ENCODE data around the gene SCAPER.

The SCAPER gene

GRCh38 chr15:76360416-76360815, 544.7 kb downstream of the SCAPER start:
- H3K27ac ChIP-seq (replicated peaks; ENCODE audit: low read length): no peak overlapping the region
- H3K23ac ChIP-seq (ENCODE audit: low read depth, low read length, poor library complexity): no peak overlapping the region
- H2AK5ac ChIP-seq (ENCODE audit: low read depth, low read length): no peak overlapping the region
- no peak overlapping the region for H3K9ac ChIP-seq (ENCODE audit: low read depth, low read length, poor library complexity)
- no peak for DNase-seq (ENCODE audit: low spot score)
- no peaks in the 10 kb centered on the region for H3K79me1 ChIP-seq (ENCODE audit: low read depth, low read length)
- no peaks in the 10 kb centered on the region for H3K27me3 ChIP-seq (ENCODE audit: control insufficient read depth in 3 of 3, insufficient read depth in 3 of 3, low read depth in 1 of 3, low read length in 3 of 3)
- no peak overlapping the region for H2BK120ac ChIP-seq (ENCODE audit: low read depth, low read length)
- H3K9me3 ChIP-seq (replicated peaks in 1 of 2; ENCODE audit: control insufficient read depth in 2 of 2, insufficient read depth in 1 of 2, low read depth in 1 of 2, low read length in 2 of 2): peaks cover 0 to 1% of the 10 kb centered on the region in 2 donors
- no peak overlapping the region for H2AFZ ChIP-seq (ENCODE audit: low read length)
- no peak overlapping the region for H2BK15ac ChIP-seq (ENCODE audit: low read length)
- H3K36me3 ChIP-seq (replicated peaks in 1 of 2; ENCODE audit: control insufficient read depth in 2 of 2, insufficient read depth in 2 of 2, low read length in 2 of 2): no peaks in the 10 kb centered on the region
- no peak overlapping the region for H4K8ac ChIP-seq (ENCODE audit: low read depth, low read length)
- no peak overlapping the region for H3K4ac ChIP-seq (ENCODE audit: low read length)
- no peak overlapping the region for H2BK12ac ChIP-seq (ENCODE audit: low read length)
- no peak overlapping the region for H3K14ac ChIP-seq (ENCODE audit: low read length)
- H3K4me3 ChIP-seq (ENCODE audit: low read length in 2 of 2): no peak overlapping the region
- H3K18ac ChIP-seq (ENCODE audit: low read length): no peak overlapping the region
- WGBS, 2 donors (ENCODE audit: extremely low coverage in 2 of 2, insufficient read length in 2 of 2, insufficient replicate concordance in 1 of 2): no CpG with 5 or more reads among the region's 3 CpGs
- H4K91ac ChIP-seq (ENCODE audit: low read depth, low read length, poor library complexity): no peak overlapping the region
- no peak overlapping the region for H2BK5ac ChIP-seq (ENCODE audit: low read length)
- no peak overlapping the region for H3K4me2 ChIP-seq (ENCODE audit: insufficient read depth, low read length, poor library complexity, severe bottlenecking)
- no peaks in the 10 kb centered on the region for H3K4me1 ChIP-seq (ENCODE audit: control insufficient read depth in 2 of 2, insufficient read depth in 1 of 2, low read depth in 1 of 2, low read length in 2 of 2)

- Histone ChIP-seq H2BK12ac (ENCODE audit: low read length) (no peak overlapping the region), H2AK5ac (ENCODE audit: low read depth, low read length) (no peak overlapping the region), H2AFZ (ENCODE audit: low read length) (no peak overlapping the region), H3K4me3 (ENCODE audit: low read length in 2 of 2) (no peak overlapping the region), H2BK15ac (ENCODE audit: low read length) (no peak overlapping the region), H4K8ac (ENCODE audit: low read depth, low read length) (no peak overlapping the region), H3K14ac (ENCODE audit: low read length) (no peak overlapping the region), H3K4ac (ENCODE audit: low read length) (no peak overlapping the region), H3K9me3 (replicated peaks in 1 of 2; ENCODE audit: control insufficient read depth in 2 of 2, insufficient read depth in 1 of 2, low read depth in 1 of 2, low read length in 2 of 2) (no peaks in the 10 kb centered on the region), H3K18ac (ENCODE audit: low read length) (no peak overlapping the region), H3K79me1 (ENCODE audit: low read depth, low read length) (no peaks in the 10 kb centered on the region), H2BK120ac (ENCODE audit: low read depth, low read length) (no peak overlapping the region), H3K27ac (replicated peaks; ENCODE audit: low read length) (no peak overlapping the region), H3K4me1 (ENCODE audit: control insufficient read depth in 2 of 2, insufficient read depth in 1 of 2, low read depth in 1 of 2, low read length in 2 of 2) (no peaks in the 10 kb centered on the region), H2BK5ac (ENCODE audit: low read length) (no peak overlapping the region), H3K4me2 (ENCODE audit: insufficient read depth, low read length, poor library complexity, severe bottlenecking) (no peak overlapping the region), H3K36me3 (replicated peaks in 1 of 2; ENCODE audit: control insufficient read depth in 2 of 2, insufficient read depth in 2 of 2, low read length in 2 of 2) (no peaks in the 10 kb centered on the region), H4K91ac (ENCODE audit: low read depth, low read length, poor library complexity) (no peak overlapping the region), H3K9ac (ENCODE audit: low read depth, low read length, poor library complexity) (no peak overlapping the region), H3K27me3 (ENCODE audit: control insufficient read depth in 3 of 3, insufficient read depth in 3 of 3, low read depth in 1 of 3, low read length in 3 of 3) (no peaks in the 10 kb centered on the region), H3K23ac (ENCODE audit: low read depth, low read length, poor library complexity) (no peak overlapping the region)
- DNase-seq (ENCODE audit: low spot score): no peak
- no CpG with 5 or more reads among the region's 3 CpGs for WGBS, 2 donors (ENCODE audit: extremely low coverage in 2 of 2, insufficient read length in 2 of 2, insufficient replicate concordance in 1 of 2)
Measured at GRCh38 chr15:76359152-76359551, 546.0 kb downstream of the SCAPER start.

- no peak overlapping the region for H3K9ac ChIP-seq (ENCODE audit: low read depth, low read length, poor library complexity)
- no peaks in the 10 kb centered on the region for H3K79me1 ChIP-seq (ENCODE audit: low read depth, low read length)
- H3K9me3 ChIP-seq (replicated peaks in 1 of 2; ENCODE audit: control insufficient read depth in 2 of 2, insufficient read depth in 1 of 2, low read depth in 1 of 2, low read length in 2 of 2): no peaks in the 10 kb centered on the region
- H2AK5ac ChIP-seq (ENCODE audit: low read depth, low read length): no peak overlapping the region
- H3K27me3 ChIP-seq (ENCODE audit: control insufficient read depth in 3 of 3, insufficient read depth in 3 of 3, low read depth in 1 of 3, low read length in 3 of 3): no peaks in the 10 kb centered on the region
- no peak overlapping the region for H3K23ac ChIP-seq (ENCODE audit: low read depth, low read length, poor library complexity)
- no peak overlapping the region for H3K4me2 ChIP-seq (ENCODE audit: insufficient read depth, low read length, poor library complexity, severe bottlenecking)
- H3K36me3 ChIP-seq (replicated peaks in 1 of 2; ENCODE audit: control insufficient read depth in 2 of 2, insufficient read depth in 2 of 2, low read length in 2 of 2): no peaks in the 10 kb centered on the region
- H4K8ac ChIP-seq (ENCODE audit: low read depth, low read length): no peak overlapping the region
- H2AFZ ChIP-seq (ENCODE audit: low read length): no peak overlapping the region
- H3K18ac ChIP-seq (ENCODE audit: low read length): no peak overlapping the region
- no peak overlapping the region for H3K14ac ChIP-seq (ENCODE audit: low read length)
- no peak overlapping the region for H3K4me3 ChIP-seq (ENCODE audit: low read length in 2 of 2)
- no peak overlapping the region for H4K91ac ChIP-seq (ENCODE audit: low read depth, low read length, poor library complexity)
- DNase-seq (ENCODE audit: low spot score): no peak
- WGBS, 2 donors (ENCODE audit: extremely low coverage in 2 of 2, insufficient read length in 2 of 2, insufficient replicate concordance in 1 of 2): no CpG with 5 or more reads among the region's 3 CpGs
- no peak overlapping the region for H2BK120ac ChIP-seq (ENCODE audit: low read depth, low read length)
- H2BK5ac ChIP-seq (ENCODE audit: low read length): no peak overlapping the region
- no peak overlapping the region for H3K27ac ChIP-seq (replicated peaks; ENCODE audit: low read length)
- no peak overlapping the region for H3K4ac ChIP-seq (ENCODE audit: low read length)
- H2BK15ac ChIP-seq (ENCODE audit: low read length): no peak overlapping the region
- H3K4me1 ChIP-seq (ENCODE audit: control insufficient read depth in 2 of 2, insufficient read depth in 1 of 2, low read depth in 1 of 2, low read length in 2 of 2): no peaks in the 10 kb centered on the region
- H2BK12ac ChIP-seq (ENCODE audit: low read length): no peak overlapping the region
Measured at GRCh38 chr15:76358453-76358852, 546.7 kb downstream of the SCAPER start.

DNA sequence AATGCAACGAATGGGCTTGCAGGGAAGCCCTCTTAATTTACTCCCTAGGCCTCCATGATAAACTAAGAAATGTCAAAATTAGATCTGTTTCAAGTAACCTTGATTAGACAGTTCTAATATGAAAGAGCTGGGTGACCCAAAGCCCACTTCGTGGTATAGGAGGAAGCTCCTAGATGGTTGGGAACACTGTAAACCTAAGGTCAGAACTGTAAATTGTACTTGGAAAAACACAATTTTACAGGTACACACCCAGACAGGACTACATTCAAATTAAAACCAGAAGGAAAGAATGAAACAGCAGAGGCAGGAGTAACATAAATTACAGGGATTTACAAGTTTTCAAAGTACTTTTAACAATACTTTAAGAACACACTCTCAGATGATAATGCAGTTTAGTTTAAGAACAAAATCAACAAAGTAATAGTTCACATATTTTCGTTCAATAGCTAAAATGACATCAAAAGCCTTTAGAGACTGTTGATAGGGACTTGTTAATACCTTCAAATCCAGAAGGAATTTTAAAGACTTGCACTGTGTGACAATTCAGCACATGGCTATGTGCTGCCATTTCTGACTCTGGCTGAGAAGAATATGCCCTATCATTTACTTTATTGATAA, 550.2 kb downstream of the SCAPER start:
- Histone ChIP-seq H3K27me3 (ENCODE audit: control insufficient read depth in 3 of 3, insufficient read depth in 3 of 3, low read depth in 1 of 3, low read length in 3 of 3) (no peaks in the 10 kb centered on the region), H3K36me3 (replicated peaks in 1 of 2; ENCODE audit: control insufficient read depth in 2 of 2, insufficient read depth in 2 of 2, low read length in 2 of 2) (no peaks in the 10 kb centered on the region), H3K18ac (ENCODE audit: low read length) (no peak overlapping the region), H3K27ac (replicated peaks; ENCODE audit: low read length) (no peak overlapping the region), H3K4ac (ENCODE audit: low read length) (no peak overlapping the region), H3K14ac (ENCODE audit: low read length) (no peak overlapping the region), H2AFZ (ENCODE audit: low read length) (no peak overlapping the region), H3K4me3 (ENCODE audit: low read length in 2 of 2) (no peak overlapping the region), H4K91ac (ENCODE audit: low read depth, low read length, poor library complexity) (no peak overlapping the region), H3K9me3 (replicated peaks in 1 of 2; ENCODE audit: control insufficient read depth in 2 of 2, insufficient read depth in 1 of 2, low read depth in 1 of 2, low read length in 2 of 2) (no peaks in the 10 kb centered on the region), H3K4me1 (ENCODE audit: control insufficient read depth in 2 of 2, insufficient read depth in 1 of 2, low read depth in 1 of 2, low read length in 2 of 2) (no peaks in the 10 kb centered on the region), H4K8ac (ENCODE audit: low read depth, low read length) (no peak overlapping the region), H2BK5ac (ENCODE audit: low read length) (no peak overlapping the region), H3K79me1 (ENCODE audit: low read depth, low read length) (no peaks in the 10 kb centered on the region), H2AK5ac (ENCODE audit: low read depth, low read length) (no peak overlapping the region), H3K9ac (ENCODE audit: low read depth, low read length, poor library complexity) (no peak overlapping the region), H2BK12ac (ENCODE audit: low read length) (no peak overlapping the region), H3K4me2 (ENCODE audit: insufficient read depth, low read length, poor library complexity, severe bottlenecking) (no peak overlapping the region), H2BK15ac (ENCODE audit: low read length) (no peak overlapping the region), H2BK120ac (ENCODE audit: low read depth, low read length) (no peak overlapping the region), H3K23ac (ENCODE audit: low read depth, low read length, poor library complexity) (no peak overlapping the region)
- DNase-seq (ENCODE audit: low spot score): no peak
- WGBS, 2 donors (ENCODE audit: extremely low coverage in 2 of 2, insufficient read length in 2 of 2, insufficient replicate concordance in 1 of 2): no CpG with 5 or more reads among the region's 3 CpGs

All from neuronal stem cell (in vitro differentiated cells).